H1 (cell line): ENCODE measurements around the gene DGKI. TPM values are rescaled to one million over a fixed set of nuclear protein-coding genes. Genes with fewer than 3 reads are reported as not detected.

ENCODE experiments used
- CTCF ChIA-PET: fragments of 300-600 bp; sonication (Branson Sonifier 250); formaldehyde crosslinking; loops from one replicate; lab custom pipeline; 2021; ENCODE audit not compliant: partially characterized antibody; lab: Charles Lee
- POLR2A ChIA-PET: fragments of 300-600 bp; sonication (Branson Sonifier 250); formaldehyde crosslinking; loops from one replicate; lab custom pipeline; 2021; ENCODE audit warnings: inconsistent platforms; ENCODE audit not compliant: partially characterized antibody; lab: Charles Lee
- DNase-seq, 2 experiments: peaks; one replicate each; pipeline versions ENCODE4 v3.0.0 to v3.0.0-alpha.2; 2010 to 2022; ENCODE audit warnings: low spot score in 2 of 2, low read depth in 1 of 2, mixed read lengths in 1 of 2
- FAIRE-seq: peaks from 2 replicates; lab custom pipeline; 2011; peaks lifted over from hg19 to GRCh38; lab: Jason Lieb, UNC
- H2AFZ ChIP-seq: 2 replicates; pipeline ENCODE4 v1.8.1; 2012; ENCODE audit warnings: low read length, inconsistent platforms
- H2AK5ac ChIP-seq: 2 replicates; pipeline ENCODE4 v1.6.1; 2013; ENCODE audit warnings: low read depth, low read length
- H2BK120ac ChIP-seq: replicated peaks from 2 replicates; pipeline ENCODE3; 2013; ENCODE audit warnings: low read depth, low read length, inconsistent platforms
- H2BK12ac ChIP-seq: 2 replicates; pipeline ENCODE4 v1.6.1; 2013; ENCODE audit warnings: low read depth, low read length
- H2BK15ac ChIP-seq: 2 replicates; pipeline ENCODE4 v1.6.1; 2013; ENCODE audit warnings: low read length
- H2BK20ac ChIP-seq: 2 replicates; pipeline ENCODE4 v1.6.1; 2013; ENCODE audit warnings: low read length
- H2BK5ac ChIP-seq: 2 replicates; pipeline ENCODE4 v1.6.1; 2013; ENCODE audit warnings: low read depth, low read length
- H3K14ac ChIP-seq: 2 replicates; pipeline ENCODE4 v1.6.1; 2013; ENCODE audit warnings: inconsistent platforms; ENCODE audit not compliant: insufficient read length
- H3K18ac ChIP-seq: 2 replicates; pipeline ENCODE4 v1.6.1; 2013; ENCODE audit warnings: low read length; ENCODE audit errors: extremely low read depth
- H3K23ac ChIP-seq: 2 replicates; pipeline ENCODE4 v1.6.1; 2013; ENCODE audit warnings: inconsistent platforms; ENCODE audit not compliant: insufficient read length
- H3K23me2 ChIP-seq: 2 replicates; pipeline ENCODE4 v1.6.1; 2013; ENCODE audit warnings: low read depth, low read length
- H3K27ac ChIP-seq: 2 replicates; pipeline ENCODE4 v1.6.1; 2011; ENCODE audit warnings: low read depth, low read length, inconsistent platforms
- H3K27me3 ChIP-seq, 4 experiments: replicated peaks in 1 of 4; 1 replicate in 1 of 4; 2 replicates in 3 of 4; pipeline versions ENCODE4 v1.6.1 to v1.8.1; 2011 to 2013; ENCODE audit warnings: low read length in 3 of 4, mild to moderate bottlenecking in 3 of 4, inconsistent platforms in 2 of 4, mixed read lengths in 2 of 4, moderate library complexity in 1 of 4; ENCODE audit not compliant: control insufficient read depth in 3 of 4, insufficient read depth in 3 of 4; ENCODE audit errors: extremely low read depth in 1 of 4
- H3K36me3 ChIP-seq, 4 experiments: 2 replicates each; pipeline versions ENCODE4 v1.6.1 to v1.8.1; 2011 to 2013; ENCODE audit warnings: mild to moderate bottlenecking in 4 of 4, low read length in 3 of 4, moderate library complexity in 2 of 4, control low read depth in 1 of 4, inconsistent platforms in 1 of 4; ENCODE audit not compliant: insufficient read depth in 4 of 4, control insufficient read depth in 2 of 4
- H3K4ac ChIP-seq: replicated peaks from 2 replicates; pipeline ENCODE3; 2013; ENCODE audit warnings: low read length, low read depth, mixed read lengths, inconsistent platforms; ENCODE audit not compliant: insufficient read length
- H3K4me1 ChIP-seq, 4 experiments: replicated peaks in 1 of 4; 1 replicate in 1 of 4; 2 replicates in 3 of 4; pipeline versions ENCODE4 v1.6.1 to v1.8.1; 2011 to 2013; ENCODE audit warnings: low read length in 3 of 4, inconsistent platforms in 2 of 4, mixed read lengths in 1 of 4; ENCODE audit not compliant: insufficient read depth in 4 of 4, control insufficient read depth in 3 of 4
- H3K4me2 ChIP-seq, 2 experiments: 2 replicates each; pipeline versions ENCODE4 v1.6.1 to v1.8.1; 2011 to 2013; ENCODE audit warnings: low read depth in 2 of 2, low read length in 2 of 2, control low read depth in 1 of 2, inconsistent platforms in 1 of 2, mild to moderate bottlenecking in 1 of 2; ENCODE audit not compliant: insufficient read depth in 1 of 2
- H3K4me3 ChIP-seq, 4 experiments: fragments of 200-600, 300-600 bp in 1 of 4; sonication (generic), shearing (Covaris generic), sonication (Bioruptor Twin) in 1 of 4; 2 replicates each; pipeline versions ENCODE4 v1.5.1 to v1.8.1; 2011 to 2016; ENCODE audit warnings: low read length in 4 of 4, low read depth in 3 of 4, control low read depth in 2 of 4, inconsistent platforms in 2 of 4, mild to moderate bottlenecking in 2 of 4, mixed read lengths in 1 of 4, moderate library complexity in 1 of 4; ENCODE audit not compliant: insufficient read depth in 2 of 4; ENCODE audit errors: extremely low read depth in 1 of 4
- H3K56ac ChIP-seq: replicated peaks from 2 replicates; pipeline ENCODE3; 2013; ENCODE audit warnings: low read depth, mild to moderate bottlenecking, mixed read lengths, low read length, inconsistent platforms; ENCODE audit not compliant: insufficient read length
- H3K79me1 ChIP-seq: 2 replicates; pipeline ENCODE4 v1.6.1; 2013; ENCODE audit warnings: low read depth, low read length, control low read depth
- H3K79me2 ChIP-seq, 2 experiments: 2 replicates each; pipeline versions ENCODE4 v1.6.1 to v1.8.1; 2012 to 2013; ENCODE audit warnings: low read length in 2 of 2, mild to moderate bottlenecking in 2 of 2, inconsistent platforms in 1 of 2; ENCODE audit not compliant: insufficient read depth in 2 of 2, control insufficient read depth in 1 of 2
- H3K9ac ChIP-seq, 4 experiments: replicated peaks in 1 of 4; 1 replicate in 1 of 4; 2 replicates in 3 of 4; pipeline versions ENCODE4 v1.6.1 to v1.8.1; 2011 to 2013; ENCODE audit warnings: low read depth in 3 of 4, low read length in 3 of 4, control low read depth in 2 of 4, mild to moderate bottlenecking in 2 of 4, moderate library complexity in 2 of 4, inconsistent platforms in 1 of 4; ENCODE audit errors: extremely low read depth in 1 of 4
- H3K9me3 ChIP-seq, 2 experiments: 2 replicates each; pipeline versions ENCODE4 v1.6.1 to v1.8.1; 2012 to 2013; ENCODE audit warnings: mild to moderate bottlenecking in 2 of 2, moderate library complexity in 2 of 2, control low read depth in 1 of 2, inconsistent platforms in 1 of 2, low read depth in 1 of 2, low read length in 1 of 2, mixed read lengths in 1 of 2; ENCODE audit not compliant: insufficient read depth in 2 of 2
- H4K20me1 ChIP-seq, 2 experiments: replicated peaks in 1 of 2; 2 replicates each; pipeline versions ENCODE3 to v1.8.1; 2011 to 2013; ENCODE audit warnings: inconsistent platforms in 2 of 2, low read length in 2 of 2, mild to moderate bottlenecking in 1 of 2; ENCODE audit not compliant: insufficient read depth in 2 of 2, control insufficient read depth in 1 of 2
- H4K5ac ChIP-seq: 2 replicates; pipeline ENCODE4 v1.6.1; 2013; ENCODE audit warnings: low read length, low read depth, mixed read lengths, inconsistent platforms; ENCODE audit not compliant: insufficient read length
- H4K8ac ChIP-seq: 2 replicates; pipeline ENCODE4 v1.8.0; 2013; ENCODE audit warnings: mild to moderate bottlenecking, moderate library complexity, low read length, inconsistent platforms; ENCODE audit not compliant: insufficient read depth; ENCODE audit errors: extremely low read depth
- H4K91ac ChIP-seq: replicated peaks from 2 replicates; pipeline ENCODE3; 2013; ENCODE audit warnings: low read length, mixed read lengths, inconsistent platforms; ENCODE audit not compliant: insufficient read length
- CTCF ChIP-seq, 3 experiments: IDR thresholded peaks; 1 replicate in 2 of 3; 2 replicates in 1 of 3; pipeline versions ENCODE4 v1.5.1 to v1.6.1; 2011; ENCODE audit warnings: low read length in 3 of 3, mild to moderate bottlenecking in 3 of 3, inconsistent platforms in 2 of 3, low read depth in 1 of 3, moderate library complexity in 1 of 3; ENCODE audit not compliant: insufficient read depth in 1 of 3; ENCODE audit errors: control extremely low read depth in 1 of 3
- WGBS, 2 experiments: shearing (Covaris generic) in 1 of 2; methylation state at CpG; one replicate each; pipeline versions ENCODE4 v1.1.6 to v1.1.7; 2013 to 2015; ENCODE audit warnings: low lambda C conversion rate in 2 of 2, mixed read lengths in 2 of 2, inconsistent platforms in 1 of 2, low coverage in 1 of 2, missing lambda C conversion rate in 1 of 2; ENCODE audit not compliant: insufficient replicate concordance in 2 of 2, insufficient coverage in 1 of 2, insufficient read length in 1 of 2; ENCODE audit errors: extremely low coverage in 1 of 2, missing lambda C conversion rate in 1 of 2; 5-methylcytosine and 5-hydroxymethylcytosine counted together
- polyA plus RNA-seq, 7 experiments: library from polyadenylated mRNA; depleted of rRNA in 3 of 7; stranded (reverse) in 5 of 7; unstranded in 2 of 7; fragments of >200 nt in 5 of 7; fragments of 200-250 nt in 2 of 7; gene quantifications; 1 replicate in 5 of 7; 2 replicates in 1 of 7; 4 replicates in 1 of 7; pipeline versions ENCODE4 v1.2.1 to v1.2.3, GENCODE V29; 2011 to 2013; ENCODE audit warnings: missing spikeins in 2 of 7, mixed read lengths in 2 of 7
- total RNA-seq: library from RNA; stranded (reverse); fragmentation: NEBNext Ultra II Directional; extraction: Animal tissue kit (Norgen Biotek cat#: 25700); gene quantifications from 2 replicates; pipeline ENCODE4 v1.2.1, GENCODE V29; 2021

DGKI gene
- total and polyA plus RNA-seq, 2 of the 8 experiments (the other 6 are each of a cell fraction or from before 2014, with no cell fraction given) = 0.20 to 0.71 TPM

GRCh38 chr7:137753575-137753947 is 93.2 kb downstream of the DGKI start:
- H3K79me2 ChIP-seq = no peaks in the 10 kb centered on the region

More at GRCh38 chr7:137753575-137753947, 93.2 kb downstream of the DGKI start:
- no peak for DNase-seq
- peak overlapping the region; percentile 55; the same call in 1 of the 2 replicates for H2BK20ac ChIP-seq
- H2BK15ac ChIP-seq = 0 out of 2 replicates have a peak overlapping the region, but pooled peaks have one; percentile 36
- no peak overlapping the region for H4K91ac ChIP-seq
- H3K36me3 ChIP-seq = no peaks in the 10 kb centered on the region
- CTCF ChIA-PET = interaction anchor here (2.5 kb wide), 1 partner anchor 97 kb away, joined by 8 read pairs; no protein-coding TSS in a partner anchor
- no peaks in the 10 kb centered on the region for H3K27me3 ChIP-seq
- no peak overlapping the region for H4K5ac ChIP-seq
- H4K20me1 ChIP-seq = no peaks in the 10 kb centered on the region
- H2BK12ac ChIP-seq = 0 out of 2 replicates have a peak overlapping the region, but pooled peaks have one; percentile 53
- no peaks in the 10 kb centered on the region for H3K9me3 ChIP-seq
- H2AK5ac ChIP-seq = no peak overlapping the region
- H3K4me3 ChIP-seq = no peak overlapping the region
- no peak for FAIRE-seq
- H3K23ac ChIP-seq = no peak overlapping the region
- H3K23me2 ChIP-seq = no peaks in the 10 kb centered on the region; the same call in 1 of the 2 replicates
- 0 out of 2 replicates have a peak overlapping the region, but pooled peaks have one; percentile 9 for H3K27ac ChIP-seq
- WGBS, 2 experiments = 82% methylated on average over 3 of the region's 3 CpGs; no CpG with 5 or more reads in 1 of the 2 experiments
- no peak overlapping the region for H2AFZ ChIP-seq
- H3K18ac ChIP-seq = peak overlapping the region; percentile 55; the same call in 1 of the 2 replicates
- H3K56ac ChIP-seq = no peak overlapping the region
- H4K8ac ChIP-seq = no peak overlapping the region
- no peak for TF ChIP-seq CTCF (IDR thresholded peaks at IDR 0.05; ENCODE audit: control extremely low read depth in 1 of 3, insufficient read depth in 1 of 3, low read depth in 1 of 3, low read length in 3 of 3)
- peaks cover 4 to 19% (median 12%) of the 10 kb centered on the region in 4 experiments for H3K4me1 ChIP-seq
- peak overlapping the region; percentile 45; a peak in 2 of 4 replicates for H3K4me2 ChIP-seq
- H3K9ac ChIP-seq = no peak overlapping the region
- H3K14ac ChIP-seq = no peak overlapping the region
- no peak overlapping the region for H2BK120ac ChIP-seq
- H2BK5ac ChIP-seq = peak overlapping the region; percentile 20; the same call in 1 of the 2 replicates
- POLR2A ChIA-PET = no interaction called here
- no peaks in the 10 kb centered on the region for H3K79me1 ChIP-seq
- no peak overlapping the region for H3K4ac ChIP-seq
